GM21737 (cell line): Measurements from ENCODE around the gene FRMPD3.
"Not testable (repeated sequence)": the region's sequence is repeated elsewhere in the genome, so short reads cannot be mapped to it uniquely, and the experiment has no call there.

ENCODE experiments used
- ATAC-seq: cut with Tn5 transposase; IDR thresholded peaks from one replicate; pipeline ENCODE4 v1.9.1; 2021; ENCODE audit warnings: mild to moderate bottlenecking, moderate library complexity; ENCODE audit not compliant: unreplicated experiment

The FRMPD3 gene

DNA sequence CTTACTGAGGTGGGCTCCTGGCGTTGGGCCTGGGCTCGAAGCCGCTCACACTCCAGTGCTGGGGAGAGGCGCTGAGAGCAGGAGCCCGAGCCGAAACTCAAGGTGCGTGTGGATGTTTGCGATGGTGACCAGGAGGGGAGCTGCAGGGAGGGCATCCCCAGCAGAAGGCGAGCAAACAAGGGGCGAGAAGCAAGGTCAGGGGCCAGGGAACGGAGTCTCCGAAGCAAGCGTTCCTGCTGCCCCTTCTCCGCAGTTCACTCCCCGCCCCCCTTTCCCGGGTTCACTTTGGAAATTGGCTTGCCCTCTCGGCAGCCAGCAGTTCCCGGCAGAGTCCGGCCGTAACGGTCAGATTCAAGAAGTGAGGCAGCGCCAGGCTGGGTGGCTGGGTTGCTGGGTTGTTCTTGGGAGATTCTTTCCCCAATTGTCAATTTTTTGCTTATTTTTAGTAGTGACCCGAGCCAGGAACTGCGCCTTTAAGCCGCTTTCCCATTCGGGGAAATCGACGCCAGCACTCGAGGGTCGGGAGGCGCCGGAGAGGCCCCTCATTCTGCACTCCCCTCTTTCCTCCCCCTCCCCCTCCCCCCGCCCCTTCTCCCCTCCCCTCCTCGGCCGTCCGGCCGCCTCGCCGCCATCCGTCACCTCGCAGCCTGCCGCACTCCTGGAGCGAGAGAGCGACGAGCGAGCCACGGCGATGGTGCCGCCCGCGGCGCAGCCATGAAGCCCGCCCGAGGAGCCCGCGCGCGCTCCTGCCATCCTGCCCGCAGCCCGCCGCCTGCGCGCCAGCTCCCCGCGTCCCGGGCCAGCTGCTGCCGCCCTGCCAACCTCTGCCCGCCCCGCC is at the start of gene FRMPD3:
FRMPD3 (plus strand) TSS at position 655 of the 838 bp plus-strand sequence. CDS start 76,937 bp downstream, outside the sequence.
- ATAC-seq: no peak

DNA sequence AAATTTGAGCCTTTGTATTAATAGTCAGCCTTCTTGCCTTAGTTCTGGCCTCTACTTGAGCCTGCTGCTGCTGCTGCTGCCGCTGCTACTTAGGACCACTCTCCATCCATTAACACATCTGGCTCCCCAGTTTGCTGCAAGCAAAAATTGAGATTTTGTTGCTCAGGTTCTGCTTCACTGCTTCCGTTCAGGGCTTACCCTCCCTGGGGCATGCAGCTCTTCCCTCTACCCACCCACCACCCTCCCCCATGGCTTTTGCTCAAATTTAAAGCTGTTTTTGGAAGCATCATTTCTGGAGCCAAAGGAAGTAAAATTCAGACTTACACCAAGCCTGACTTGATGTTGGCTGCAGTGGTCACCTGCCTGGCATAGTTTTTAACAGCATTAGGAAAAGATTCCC is 28.9 kb upstream of the FRMPD3 start:
- no peak for ATAC-seq

DNA sequence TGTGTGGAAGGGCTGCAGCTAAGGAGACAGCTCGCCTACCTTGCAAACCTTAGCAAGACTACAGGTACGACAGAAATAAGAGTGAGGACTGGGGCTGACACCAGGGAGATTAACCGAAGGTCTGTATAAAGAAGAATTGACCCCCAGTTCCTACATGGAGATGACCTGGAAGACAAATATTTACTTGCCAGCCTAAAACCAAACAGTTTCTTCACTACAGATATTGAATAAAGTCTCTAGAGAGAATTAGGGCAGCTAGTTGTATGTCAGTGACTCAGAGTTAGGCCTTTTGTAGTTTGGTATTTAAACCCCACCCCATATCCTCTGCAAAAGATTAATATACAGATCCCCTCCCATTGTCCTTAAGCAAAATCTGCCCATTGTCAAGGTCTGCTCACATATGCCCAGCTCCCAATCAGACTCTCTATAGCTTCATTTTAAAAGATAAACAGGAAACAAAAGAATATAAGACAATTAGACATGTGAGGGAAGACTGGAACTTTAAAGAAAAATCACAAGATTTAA is 28.1 kb upstream of the FRMPD3 start:
- no peak for ATAC-seq

DNA sequence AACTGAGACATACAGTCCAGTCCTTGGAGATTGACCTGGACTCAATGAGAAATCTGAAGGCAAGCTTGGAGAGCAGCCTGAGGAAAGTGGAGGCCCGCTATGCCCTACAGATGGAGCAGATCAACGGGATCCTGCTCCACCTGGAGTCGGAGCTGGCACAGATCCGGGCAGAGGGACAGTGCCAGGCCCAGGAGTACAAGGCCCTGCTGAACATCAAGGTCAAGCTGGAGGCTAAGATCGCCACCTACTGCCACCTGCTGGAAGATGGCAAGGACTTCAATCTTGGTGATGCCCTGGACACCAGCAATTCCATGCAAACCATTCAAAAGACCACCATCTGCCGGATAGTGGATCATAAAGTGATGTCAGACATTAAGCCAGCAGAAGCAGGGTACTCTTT is 20.4 kb upstream of the FRMPD3 start:
- ATAC-seq: no peak

DNA sequence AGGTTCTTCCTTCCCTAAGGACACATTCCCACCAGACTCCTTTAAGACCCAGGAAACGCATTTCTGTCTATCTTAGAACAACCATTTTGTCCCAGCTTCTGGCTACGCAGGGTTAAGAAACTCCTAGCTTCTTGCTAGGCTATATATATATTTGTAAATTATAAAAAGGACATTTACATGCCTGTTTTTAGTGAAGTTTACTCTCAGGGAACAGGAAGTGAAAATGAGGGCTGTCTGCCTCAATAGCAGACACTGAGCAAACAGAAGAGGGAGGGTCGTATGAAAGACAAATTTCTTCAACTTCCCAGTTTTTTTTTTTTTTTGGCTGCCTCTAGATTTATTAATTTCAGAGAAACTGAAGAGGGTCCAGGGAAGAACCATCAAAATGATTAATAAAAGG is 9.3 kb upstream of the FRMPD3 start:
- no peak for ATAC-seq

DNA sequence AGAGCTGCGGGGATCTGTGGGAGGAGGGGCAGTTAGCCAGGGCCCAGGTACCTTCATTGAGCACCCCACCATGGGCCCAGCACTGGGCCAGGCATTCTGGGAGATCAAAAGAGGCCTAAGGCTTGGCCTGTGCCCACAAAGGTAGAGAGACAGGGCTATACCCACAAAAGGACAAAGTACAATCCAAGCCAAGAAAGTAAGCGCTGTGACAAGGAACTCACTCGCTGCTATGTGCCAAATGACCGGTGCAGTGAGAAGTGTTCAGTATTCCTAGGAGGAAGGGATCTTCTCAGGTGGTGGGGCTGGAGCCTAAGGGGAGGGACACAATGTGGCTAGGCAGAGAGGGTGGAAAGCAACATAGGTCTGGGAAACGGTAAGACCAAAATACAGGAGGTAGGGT is 8.8 kb upstream of the FRMPD3 start:
- no peak for ATAC-seq

DNA sequence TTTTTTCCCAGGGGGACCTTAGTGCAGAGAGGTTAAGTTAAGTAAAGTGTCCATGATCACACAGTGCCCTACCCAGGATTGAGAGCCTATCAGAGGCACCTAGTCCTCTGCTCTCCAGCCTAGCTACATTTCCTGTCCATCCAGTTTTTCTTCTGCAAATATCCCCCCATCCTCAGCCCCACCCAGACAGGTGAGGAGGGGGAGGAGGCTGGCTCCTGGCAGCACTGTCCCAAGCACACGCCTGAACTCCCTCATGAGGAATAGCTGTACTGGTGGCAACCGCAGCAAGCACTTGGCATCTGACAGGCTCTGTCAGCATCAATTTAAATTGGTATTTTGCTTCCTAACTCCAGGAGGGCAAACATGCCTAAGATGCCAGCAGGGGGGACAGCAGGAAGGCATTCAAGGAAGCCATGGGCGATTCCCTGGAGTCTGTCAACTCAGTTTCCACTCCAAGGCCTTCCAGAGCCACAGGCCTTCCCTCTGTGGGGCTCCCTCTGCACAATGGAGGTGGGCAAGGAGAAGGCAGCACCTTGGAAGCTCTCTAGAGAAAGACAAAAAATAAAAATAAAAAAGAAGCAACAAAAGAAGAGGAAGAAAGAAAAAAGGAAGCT is 6.4 kb upstream of the FRMPD3 start:
- no peak for ATAC-seq

DNA sequence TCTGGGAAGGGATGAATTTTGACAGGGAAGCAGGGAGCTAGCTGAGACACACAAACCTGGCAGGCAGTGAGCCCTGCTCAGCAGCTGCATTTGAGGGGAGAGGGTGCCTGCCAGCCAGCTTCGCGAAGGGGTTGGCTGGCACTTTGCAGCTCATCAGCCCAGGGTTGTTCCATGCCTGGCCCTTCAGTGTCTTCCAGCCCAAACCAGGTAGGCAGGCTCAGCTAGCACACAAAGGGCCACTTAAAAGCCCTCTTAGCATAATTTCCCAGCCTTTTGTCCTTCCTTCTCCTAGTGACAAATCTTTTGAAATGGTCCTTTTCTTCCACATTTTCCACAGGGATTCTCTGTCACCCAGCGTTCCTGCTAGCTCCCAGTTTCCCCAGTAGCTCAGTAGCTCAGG is 4.3 kb upstream of the FRMPD3 start:
- ATAC-seq: no peak

DNA sequence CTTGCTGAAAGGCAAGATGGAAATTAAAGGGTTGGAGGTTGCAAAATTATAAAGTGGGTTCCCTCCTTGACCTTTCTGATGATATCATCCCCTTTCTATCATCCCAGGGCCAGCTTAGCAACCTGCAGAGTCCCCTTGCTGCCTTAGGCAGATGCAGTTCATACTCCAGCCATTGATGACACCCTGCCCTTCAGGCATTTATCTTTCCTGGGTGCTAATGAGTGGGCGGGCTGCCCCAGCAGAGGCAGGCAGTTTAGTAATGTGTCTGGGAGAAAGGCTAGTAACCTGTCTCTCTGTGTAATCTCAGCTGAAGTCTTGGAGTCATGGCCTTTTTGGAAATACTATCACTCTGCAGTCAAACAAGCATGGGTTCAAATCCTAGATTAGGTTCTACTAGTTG is 3.8 kb upstream of the FRMPD3 start:
- no peak for ATAC-seq

DNA sequence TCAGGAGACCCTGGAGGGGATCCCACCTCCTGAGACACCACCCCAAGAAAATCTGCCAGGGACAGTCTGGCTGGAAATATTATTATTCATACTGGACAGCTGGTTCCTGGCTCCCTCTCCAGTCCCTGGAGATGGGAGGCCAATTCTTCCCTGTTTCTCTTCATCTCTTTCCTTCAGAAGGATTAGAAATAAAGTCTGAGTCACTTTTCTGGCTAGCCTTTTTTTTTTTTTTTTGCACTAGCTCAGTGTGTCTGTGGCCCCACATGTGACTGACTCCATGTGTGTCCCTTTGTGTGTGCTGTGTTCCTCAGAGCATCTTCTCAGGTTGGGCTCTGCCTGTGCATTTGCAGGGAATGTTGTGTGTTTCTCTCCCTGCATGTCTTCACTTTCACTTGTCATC is 1.8 kb upstream of the FRMPD3 start:
- ATAC-seq: no peak

DNA sequence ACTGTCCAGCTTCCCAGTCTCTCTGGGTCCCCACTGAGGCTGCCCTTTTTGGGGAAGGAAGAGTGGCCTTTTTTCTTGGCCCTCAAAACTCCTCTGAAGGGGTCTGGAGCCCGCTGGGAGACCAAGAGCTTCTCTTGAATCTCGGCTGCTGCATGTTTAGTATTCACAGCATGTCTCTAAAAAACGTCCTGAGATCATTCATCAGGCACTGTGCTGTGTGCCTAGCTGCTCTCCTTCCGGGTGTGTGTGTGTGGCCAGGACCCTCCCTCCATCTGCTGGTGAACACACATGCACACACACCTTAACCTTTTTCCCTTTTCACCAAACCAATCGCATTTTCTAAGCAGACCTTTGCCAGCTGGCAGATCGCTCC is 841 bp upstream of the FRMPD3 start:
- no peak for ATAC-seq

DNA sequence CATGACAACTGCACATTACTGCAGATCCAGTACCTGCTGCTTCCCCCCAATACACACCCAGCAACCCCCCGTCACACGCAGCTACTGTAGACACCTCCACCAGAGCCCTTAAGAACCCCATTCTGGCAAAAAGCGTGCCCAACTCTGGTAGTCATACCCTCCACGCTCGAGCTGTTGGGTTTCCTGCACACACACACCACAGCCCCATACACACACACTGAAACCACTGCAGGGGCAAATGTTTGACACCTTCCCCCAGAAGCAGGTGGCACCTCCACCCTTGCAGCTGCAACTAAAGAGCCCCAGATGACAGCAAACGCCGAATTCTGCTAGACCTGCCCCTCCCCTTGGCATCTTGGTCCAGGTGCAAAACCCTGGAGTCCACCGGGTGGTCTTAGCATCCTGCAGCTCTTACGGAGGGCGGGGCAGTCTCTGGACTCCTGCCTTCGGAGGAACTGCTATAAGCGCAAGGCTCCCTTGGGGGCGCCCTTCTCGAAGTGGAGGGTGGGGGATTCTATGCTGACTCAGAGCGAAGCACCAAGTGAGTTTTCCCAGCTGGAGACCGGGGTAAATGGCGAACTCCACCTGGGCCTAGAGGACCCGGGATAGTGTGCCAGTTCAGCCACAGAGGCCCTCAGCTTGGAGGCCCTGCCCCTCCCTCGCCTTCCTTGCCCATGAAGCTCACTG is 1.5 kb downstream of the FRMPD3 start:
- ATAC-seq: no peak

DNA sequence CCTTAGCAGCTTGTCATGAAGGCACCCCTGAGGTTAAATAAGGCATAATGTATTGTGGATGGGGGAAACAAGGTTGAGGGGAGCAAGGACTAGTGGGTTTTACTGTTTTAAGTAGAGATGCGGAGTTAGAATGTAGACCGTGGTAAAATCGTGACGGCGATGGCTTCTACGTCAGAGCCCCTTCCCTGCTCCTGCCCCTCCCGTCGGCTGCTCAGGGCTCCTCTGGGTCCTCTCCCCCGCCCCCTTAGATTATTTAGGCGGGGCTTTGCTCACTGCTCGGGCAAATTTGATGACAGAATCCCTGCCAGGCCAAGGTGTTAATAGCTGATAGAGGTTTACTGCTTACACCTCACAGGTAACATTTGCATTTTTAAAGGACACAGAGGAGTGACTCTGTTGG is 2.3 kb downstream of the FRMPD3 start:
- ATAC-seq: no peak

DNA sequence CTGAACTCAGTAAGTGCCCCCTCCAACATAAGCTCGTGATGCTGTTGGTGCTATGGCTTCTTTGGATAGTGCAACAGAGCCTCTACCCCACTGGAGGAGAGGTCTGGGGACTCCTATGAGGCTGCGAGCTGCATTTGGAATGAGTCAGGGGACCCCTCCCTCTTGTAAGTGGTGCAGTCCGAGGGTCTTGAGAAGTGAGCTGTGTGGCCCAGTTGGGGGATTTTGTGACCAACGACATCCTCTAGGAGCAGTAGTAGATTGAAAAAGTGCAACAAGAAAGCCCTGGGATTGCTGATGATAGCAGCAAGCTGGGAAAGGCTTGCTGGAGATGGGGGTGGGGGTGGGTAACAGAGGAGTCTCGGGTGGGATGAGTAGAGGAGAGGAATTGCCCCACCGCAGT is 3.1 kb downstream of the FRMPD3 start:
- no peak for ATAC-seq

DNA sequence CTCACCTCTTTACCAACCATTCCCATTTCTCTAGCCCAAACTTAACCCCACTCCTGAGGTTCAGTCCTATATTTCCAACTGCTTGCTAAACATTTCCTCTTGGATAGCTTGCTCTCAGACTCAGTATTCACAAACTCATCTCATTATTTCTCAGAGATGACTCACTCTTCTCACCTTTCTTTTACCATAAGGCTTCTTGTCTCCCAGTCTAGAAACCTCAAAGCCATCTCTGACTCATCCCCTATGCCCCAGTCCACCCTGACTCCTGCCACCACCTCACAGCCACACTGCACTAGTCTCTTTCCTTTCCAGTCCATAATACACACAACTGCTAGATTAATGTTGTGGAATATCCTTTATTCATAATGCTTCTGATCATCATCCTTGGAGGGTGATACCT is 4.8 kb downstream of the FRMPD3 start:
- no peak for ATAC-seq

DNA sequence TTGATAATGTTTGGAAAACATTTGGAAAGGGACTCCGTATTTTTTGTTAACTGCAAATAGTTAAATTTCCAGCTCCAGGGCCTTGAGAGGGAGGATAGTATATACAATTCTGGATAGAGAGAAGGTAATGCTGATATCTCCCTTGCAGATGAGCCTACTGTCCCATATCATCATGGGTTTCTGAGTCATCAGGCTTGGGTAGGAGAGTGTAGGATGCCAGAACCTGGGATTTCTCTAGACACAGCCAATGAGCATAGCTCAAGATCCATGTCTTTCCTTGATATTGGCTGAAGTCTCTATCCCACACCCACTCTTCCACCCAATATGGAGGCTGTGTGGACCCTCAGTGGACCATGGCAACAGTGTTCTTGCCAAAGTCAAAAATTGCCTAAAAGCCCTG is 7.8 kb downstream of the FRMPD3 start:
- ATAC-seq: no peak

DNA sequence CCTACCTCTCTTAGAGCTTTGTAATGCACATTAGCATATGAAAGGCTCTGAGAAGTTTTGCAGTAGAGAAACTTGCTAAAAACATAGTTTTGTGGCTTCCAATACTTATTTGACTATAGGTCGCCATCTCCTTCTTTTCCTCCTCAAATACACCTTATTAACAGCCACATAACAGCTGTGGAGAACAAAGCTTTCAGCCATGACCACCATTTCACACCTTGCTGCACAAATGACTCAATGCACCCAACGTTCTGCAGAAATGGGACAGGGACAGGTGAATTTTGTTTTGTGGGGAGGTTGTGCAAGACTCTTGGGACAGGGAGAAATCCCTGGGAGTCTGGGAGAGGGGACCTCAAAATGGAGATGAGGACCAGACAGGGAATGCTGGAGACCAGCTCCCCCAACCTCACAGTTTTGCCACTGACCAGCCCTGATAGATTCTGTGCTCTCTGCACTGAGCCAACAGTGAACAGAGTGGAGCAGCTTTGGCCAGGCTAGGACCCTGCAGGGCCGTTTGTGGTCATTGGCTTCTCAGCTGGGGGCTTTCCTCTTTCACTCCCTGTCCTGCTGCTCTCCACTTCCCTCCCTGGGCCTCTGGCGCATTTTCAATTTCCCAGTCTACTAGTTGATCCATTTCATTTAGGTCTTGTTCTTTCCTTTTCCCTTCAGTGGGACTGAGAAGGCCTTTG is 16.6 kb downstream of the FRMPD3 start:
- peak; percentile 86 for ATAC-seq

DNA sequence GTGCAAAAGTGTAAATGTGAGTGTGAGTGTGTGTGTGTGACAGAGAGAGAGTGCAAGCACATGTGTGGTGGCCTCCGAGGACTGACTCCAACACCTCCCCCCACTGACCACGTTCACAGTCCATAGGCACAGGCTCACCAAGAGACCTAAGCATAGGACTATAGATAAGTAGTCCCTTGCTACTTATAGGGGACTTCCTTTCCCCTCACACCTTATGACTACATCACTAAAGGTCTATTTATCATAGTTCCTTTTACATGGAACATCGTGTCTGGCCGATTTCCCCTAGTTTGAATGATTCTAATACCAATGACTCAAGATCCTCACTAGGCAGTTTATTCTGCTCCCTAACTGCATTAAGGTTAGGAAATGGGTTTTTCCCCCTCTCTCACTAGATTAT is 17.8 kb downstream of the FRMPD3 start:
- no peak for ATAC-seq

DNA sequence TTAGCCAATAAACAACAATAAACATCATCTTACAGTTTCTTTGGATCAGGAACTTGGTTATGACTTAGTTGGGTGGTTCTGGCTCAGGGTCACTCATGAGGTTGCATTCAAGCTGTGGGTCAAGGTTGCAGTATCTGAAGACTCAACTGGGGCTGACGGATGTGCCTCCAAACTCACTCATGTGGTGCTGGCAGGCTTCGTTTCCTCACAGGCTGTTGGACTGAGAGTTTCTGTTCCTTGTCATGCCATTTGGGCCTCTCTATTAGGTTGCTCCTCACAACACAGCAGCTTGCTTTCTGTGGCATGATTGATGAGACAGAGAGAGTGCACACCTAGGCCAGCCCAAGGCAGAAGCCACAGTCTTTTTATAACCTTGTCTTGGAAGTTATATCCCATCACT is 20.7 kb downstream of the FRMPD3 start:
- ATAC-seq: no peak

DNA sequence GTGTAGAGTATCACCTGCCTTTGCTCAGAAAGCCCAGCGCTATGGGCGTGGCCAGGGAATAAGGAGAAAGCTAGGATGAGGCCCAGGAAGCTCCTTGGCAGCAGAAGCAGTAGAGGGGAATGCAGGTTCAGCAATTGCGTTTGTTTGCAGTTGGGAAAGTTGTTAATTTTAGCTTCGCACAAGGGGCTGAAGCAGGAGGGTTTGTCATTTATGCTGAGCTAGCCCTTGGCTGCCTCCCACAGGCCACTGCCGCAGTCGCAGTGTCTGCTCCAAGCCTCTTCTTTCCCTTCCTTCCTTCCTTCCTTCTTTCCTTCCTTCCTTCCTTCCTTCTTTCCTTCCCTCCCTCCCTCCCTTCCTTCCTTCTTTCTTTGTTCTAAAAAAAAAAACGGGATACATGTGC is 21.5 kb downstream of the FRMPD3 start:
- no peak for ATAC-seq

DNA sequence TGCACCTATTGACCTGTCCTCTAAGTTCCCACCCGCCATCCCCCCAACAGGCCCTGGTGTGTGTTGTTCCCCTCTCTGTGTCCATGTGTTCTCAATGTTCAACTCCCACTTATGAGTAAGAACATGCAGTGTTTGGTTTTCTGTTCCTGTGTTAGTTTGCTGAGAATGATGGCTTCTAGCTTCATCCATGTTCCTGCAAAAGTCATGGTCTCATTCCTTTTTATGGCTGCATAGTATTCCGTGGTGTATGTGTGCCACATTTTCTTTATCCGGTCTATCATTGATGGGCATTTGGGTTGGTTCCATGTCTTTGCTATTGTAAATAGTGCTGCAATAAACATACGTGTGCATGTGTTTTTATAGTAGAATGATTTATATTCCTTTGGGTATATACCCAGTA is 22.0 kb downstream of the FRMPD3 start:
- not testable (repeated sequence) for ATAC-seq
